BJ (cell line): ENCODE data around the gene BDKRB1. TPM values are rescaled to one million over a fixed set of nuclear protein-coding genes. Genes with fewer than 3 reads are reported as not detected.
"Not testable (repeated sequence)": the region's sequence is repeated elsewhere in the genome, so short reads cannot be mapped to it uniquely, and the experiment has no call there.

Source experiments
- CTCF ChIA-PET: fragments of 350-600 bp; formaldehyde crosslinking; extraction: SDS; loops from one replicate; lab custom pipeline; 2021; ENCODE audit warnings: antibody characterized with exemption, inconsistent platforms; lab: Yijun Ruan, JAX
- POLR2A ChIA-PET: fragments of 300-600 bp; sonication (Branson Sonifier 250); formaldehyde crosslinking; extraction: SDS; loops from one replicate; lab custom pipeline; 2021; ENCODE audit warnings: antibody characterized with exemption; lab: Charles Lee
- DNase-seq: peaks from one replicate; pipeline ENCODE4 v3.0.0-alpha.2; 2011; ENCODE audit warnings: low read depth
- H3K27me3 ChIP-seq: 2 replicates; pipeline ENCODE4 v1.6.0; 2011; ENCODE audit warnings: low read length; ENCODE audit not compliant: control insufficient read depth, insufficient read depth
- H3K36me3 ChIP-seq: 2 replicates; pipeline ENCODE4 v1.5.1; 2011; ENCODE audit warnings: low read length; ENCODE audit not compliant: control insufficient read depth, insufficient read depth
- H3K4me3 ChIP-seq: 2 replicates; pipeline ENCODE4 v1.5.1; 2011; ENCODE audit warnings: low read depth, mild to moderate bottlenecking, control low read depth, low read length
- CTCF ChIP-seq: IDR thresholded peaks from 2 replicates; pipeline ENCODE4 v1.5.1; 2011; ENCODE audit warnings: low read depth, mild to moderate bottlenecking, control low read depth, inconsistent platforms, low read length, moderate library complexity; ENCODE audit not compliant: insufficient read depth
- polyA plus RNA-seq: library from polyadenylated mRNA; depleted of rRNA; stranded (reverse); fragments of >200 nt; gene quantifications from 2 replicates; pipeline ENCODE4 v1.2.3, GENCODE V29; 2011

The BDKRB1 gene
- polyA plus RNA-seq, 1 experiment, result 3.8 TPM

GRCh38 chr14:96239711-96240141, 16.3 kb upstream of the BDKRB1 start:
- TF ChIP-seq CTCF, result no peak

DNA sequence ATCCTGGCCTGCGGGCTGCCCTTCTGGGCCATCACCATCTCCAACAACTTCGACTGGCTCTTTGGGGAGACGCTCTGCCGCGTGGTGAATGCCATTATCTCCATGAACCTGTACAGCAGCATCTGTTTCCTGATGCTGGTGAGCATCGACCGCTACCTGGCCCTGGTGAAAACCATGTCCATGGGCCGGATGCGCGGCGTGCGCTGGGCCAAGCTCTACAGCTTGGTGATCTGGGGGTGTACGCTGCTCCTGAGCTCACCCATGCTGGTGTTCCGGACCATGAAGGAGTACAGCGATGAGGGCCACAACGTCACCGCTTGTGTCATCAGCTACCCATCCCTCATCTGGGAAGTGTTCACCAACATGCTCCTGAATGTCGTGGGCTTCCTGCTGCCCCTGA, 15.4 kb upstream of the BDKRB1 start:
- DNase-seq, result no peak
- ChIA-PET POLR2A (no interaction called here), CTCF (no interaction called here)
- Histone ChIP-seq H3K4me3 (no peak overlapping the region), H3K36me3 (peaks cover 40% of the 10 kb centered on the region), H3K27me3 (no peaks in the 10 kb centered on the region)
- no peak for TF ChIP-seq CTCF

More at GRCh38 chr14:96239711-96240141, 16.3 kb upstream of the BDKRB1 start:
- DNase-seq, result no peak
- ChIA-PET CTCF (interaction anchor here (1.1 kb wide), 1 partner anchor 14 kb away, joined by 3 read pairs; no protein-coding TSS in a partner anchor), POLR2A (no interaction called here)
- no peaks in the 10 kb centered on the region for H3K27me3 ChIP-seq
- peaks cover 41% of the 10 kb centered on the region for H3K36me3 ChIP-seq
- no peak overlapping the region for H3K4me3 ChIP-seq

GRCh38 chr14:96242126-96242525, 13.9 kb upstream of the BDKRB1 start:
- ChIA-PET CTCF (interaction anchor here (0.8 kb wide), 1 partner anchor 10 kb away, joined by 3 read pairs; no protein-coding TSS in a partner anchor), POLR2A (no interaction called here)
- Histone ChIP-seq H3K27me3 (no peaks in the 10 kb centered on the region), H3K4me3 (no peak overlapping the region), H3K36me3 (peaks cover 36% of the 10 kb centered on the region)
- DNase-seq, result no peak
- TF ChIP-seq CTCF, result no peak

DNA sequence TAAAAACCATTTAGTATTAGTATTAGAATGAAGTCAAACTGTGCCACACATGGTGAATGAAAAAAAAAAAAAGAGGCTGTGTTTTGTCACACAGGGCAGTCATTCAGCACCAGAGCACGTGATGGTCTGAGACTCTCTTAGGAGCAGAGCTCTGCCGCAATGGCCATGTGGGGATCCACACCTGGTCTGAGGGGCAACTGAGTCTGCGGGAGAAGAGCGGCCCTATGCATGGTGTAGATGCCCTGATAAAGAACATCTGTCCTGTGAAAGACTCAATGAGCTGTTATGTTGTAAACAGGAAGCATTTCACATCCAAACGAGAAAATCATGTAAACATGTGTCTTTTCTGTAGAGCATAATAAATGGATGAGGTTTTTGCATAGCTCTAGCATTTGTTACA, 12.2 kb upstream of the BDKRB1 start:
- Histone ChIP-seq H3K4me3 (no peak overlapping the region), H3K36me3 (peaks cover 28% of the 10 kb centered on the region), H3K27me3 (no peaks in the 10 kb centered on the region)
- POLR2A ChIA-PET, result no interaction called here
- CTCF ChIA-PET, result interaction anchor here (0.9 to 1.5 kb wide), 3 partner anchors 16 to 143 kb away, joined by 3 to 5 read pairs (median 3); no protein-coding TSS in a partner anchor
- DNase-seq, result no peak
- TF ChIP-seq CTCF, result no peak

DNA sequence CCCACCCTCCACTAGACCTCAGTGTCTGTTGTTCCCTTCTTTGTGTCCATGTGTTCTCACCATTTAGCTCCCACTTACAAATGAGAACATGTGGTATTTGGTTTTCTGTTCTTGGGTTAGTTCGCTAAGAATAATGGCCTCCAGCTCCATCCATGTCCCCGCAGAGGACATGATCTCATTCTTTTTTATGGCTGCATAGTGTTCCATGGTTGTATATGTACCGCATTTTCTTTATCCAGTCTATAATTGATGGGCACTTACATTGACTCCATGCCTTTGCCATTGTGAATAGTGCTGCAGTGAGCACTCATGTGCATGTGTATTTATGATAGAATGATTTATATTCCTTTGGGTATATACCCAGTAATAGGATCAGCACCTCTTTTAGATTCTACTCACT, 10.9 kb upstream of the BDKRB1 start:
- POLR2A ChIA-PET, CTCF ChIA-PET, H3K27me3 ChIP-seq, DNase-seq, H3K4me3 ChIP-seq: not testable (repeated sequence)
- H3K36me3 ChIP-seq, result peaks cover 20% of the 10 kb centered on the region
